Lower leg skin (tissue), 3 donors: ENCODE measurements around the gene EXO5.

Experiments
- POLR2A ChIP-seq, 2 donors: fragments of 450-650 bp; IDR thresholded peaks; one replicate each; pipeline ENCODE4 v1.6.1; 2016 to 2017; ENCODE audit warnings: antibody characterized with exemption in 2 of 2, mild to moderate bottlenecking in 1 of 2, moderate library complexity in 1 of 2
- TF ChIP-seq, protein P1 (sequence below), 3 donors: fragments of 450-650 bp; IDR thresholded peaks; one replicate each; pipeline ENCODE4 v1.5.1; 2016; ENCODE audit warnings: antibody characterized with exemption in 3 of 3, mild to moderate bottlenecking in 3 of 3, moderate library complexity in 2 of 3

GRCh38 chr1:40476924-40477677 is 31.5 kb upstream of the EXO5 start, which contains the start of gene ZFP69:
- TF ChIP-seq POLR2A (IDR thresholded peaks at IDR 0.05): no peak
- TF ChIP-seq, protein P1, sequence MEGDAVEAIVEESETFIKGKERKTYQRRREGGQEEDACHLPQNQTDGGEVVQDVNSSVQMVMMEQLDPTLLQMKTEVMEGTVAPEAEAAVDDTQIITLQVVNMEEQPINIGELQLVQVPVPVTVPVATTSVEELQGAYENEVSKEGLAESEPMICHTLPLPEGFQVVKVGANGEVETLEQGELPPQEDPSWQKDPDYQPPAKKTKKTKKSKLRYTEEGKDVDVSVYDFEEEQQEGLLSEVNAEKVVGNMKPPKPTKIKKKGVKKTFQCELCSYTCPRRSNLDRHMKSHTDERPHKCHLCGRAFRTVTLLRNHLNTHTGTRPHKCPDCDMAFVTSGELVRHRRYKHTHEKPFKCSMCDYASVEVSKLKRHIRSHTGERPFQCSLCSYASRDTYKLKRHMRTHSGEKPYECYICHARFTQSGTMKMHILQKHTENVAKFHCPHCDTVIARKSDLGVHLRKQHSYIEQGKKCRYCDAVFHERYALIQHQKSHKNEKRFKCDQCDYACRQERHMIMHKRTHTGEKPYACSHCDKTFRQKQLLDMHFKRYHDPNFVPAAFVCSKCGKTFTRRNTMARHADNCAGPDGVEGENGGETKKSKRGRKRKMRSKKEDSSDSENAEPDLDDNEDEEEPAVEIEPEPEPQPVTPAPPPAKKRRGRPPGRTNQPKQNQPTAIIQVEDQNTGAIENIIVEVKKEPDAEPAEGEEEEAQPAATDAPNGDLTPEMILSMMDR (IDR thresholded peaks at IDR 0.05): no peak
